Nephron (organoid): ENCODE data around the gene TEKTIP1.
"Not testable (repeated sequence)": the region's sequence is repeated elsewhere in the genome, so short reads cannot be mapped to it uniquely, and the experiment has no call there.

Source experiments
- H3K27ac Mint-ChIP-seq, 3 experiments: 2 replicates each; pipeline ENCODE4 v1.8.0; 2020; ENCODE audit warnings: mixed read lengths in 3 of 3, mild to moderate bottlenecking in 2 of 3, moderate library complexity in 1 of 3
- H3K27me3 Mint-ChIP-seq: 2 replicates; pipeline ENCODE4 v1.8.0; 2021; ENCODE audit warnings: low read depth, mild to moderate bottlenecking, moderate library complexity, mixed read lengths
- H3K36me3 Mint-ChIP-seq: 2 replicates; pipeline ENCODE4 v1.8.0; 2020; ENCODE audit warnings: low read depth, mixed read lengths
- H3K4me1 Mint-ChIP-seq: 2 replicates; pipeline ENCODE4 v1.8.0; 2020; ENCODE audit warnings: mixed read lengths
- H3K4me3 Mint-ChIP-seq, 3 experiments: 2 replicates each; pipeline ENCODE4 v1.8.0; 2020; ENCODE audit warnings: mild to moderate bottlenecking in 3 of 3, mixed read lengths in 3 of 3, moderate library complexity in 2 of 3
- H3K9me3 Mint-ChIP-seq: 2 replicates; pipeline ENCODE4 v1.8.0; 2020; ENCODE audit warnings: mixed read lengths
- CTCF ChIP-seq, 3 experiments: fragments of 200-600 bp; sonication (generic); IDR thresholded peaks; one replicate each; pipeline ENCODE4 v1.5.0; 2021; ENCODE audit warnings: antibody characterized with exemption in 3 of 3; ENCODE audit not compliant: unreplicated experiment in 3 of 3

Gene TEKTIP1

GRCh38 chr19:3506384-3507340, 32.3 kb upstream of the TEKTIP1 start:
- H3K9me3 Mint-ChIP-seq: no peaks in the 10 kb centered on the region
- TF ChIP-seq CTCF (IDR thresholded peaks at IDR 0.05; ENCODE audit: unreplicated experiment in 3 of 3): no peak
- peak overlapping the region; percentile 50 to 87 (median 86) for H3K27ac Mint-ChIP-seq
- H3K36me3 Mint-ChIP-seq: peaks cover 17% of the 10 kb centered on the region
- peaks cover 26% of the 10 kb centered on the region for H3K4me1 Mint-ChIP-seq
- H3K4me3 Mint-ChIP-seq: peak overlapping the region; percentile 93 to 96 (median 93)
- no peaks in the 10 kb centered on the region for H3K27me3 Mint-ChIP-seq

GRCh38 chr19:3507371-3508120, 31.4 kb upstream of the TEKTIP1 start:
- Mint-ChIP-seq H3K4me3 (peak overlapping the region; percentile 93 to 96 (median 93)), H3K9me3 (no peaks in the 10 kb centered on the region), H3K27ac (peak overlapping the region; percentile 50 to 87 (median 86)), H3K36me3 (peaks cover 17% of the 10 kb centered on the region), H3K27me3 (no peaks in the 10 kb centered on the region), H3K4me1 (peaks cover 26% of the 10 kb centered on the region)
- no peak for TF ChIP-seq CTCF (IDR thresholded peaks at IDR 0.05; ENCODE audit: unreplicated experiment in 3 of 3)

- H3K36me3 Mint-ChIP-seq: peaks cover 17% of the 10 kb centered on the region
- H3K27ac Mint-ChIP-seq: peak overlapping the region in 1 of 3 experiments; percentile 20
- peaks cover 26% of the 10 kb centered on the region for H3K4me1 Mint-ChIP-seq
- not testable (repeated sequence) for H3K9me3 Mint-ChIP-seq, H3K27me3 Mint-ChIP-seq
- peak overlapping the region; percentile 93 to 96 (median 93) for H3K4me3 Mint-ChIP-seq
Observed at GRCh38 chr19:3508121-3508661, 30.8 kb upstream of the TEKTIP1 start.

GRCh38 chr19:3508771-3509535, 30.0 kb upstream of the TEKTIP1 start:
- no peaks in the 10 kb centered on the region for H3K9me3 Mint-ChIP-seq
- H3K4me3 Mint-ChIP-seq: peak overlapping the region; percentile 75 to 93 (median 81)
- peaks cover 17% of the 10 kb centered on the region for H3K36me3 Mint-ChIP-seq
- peak overlapping the region in 2 of 3 experiments; percentile 12 to 42 for H3K27ac Mint-ChIP-seq
- no peaks in the 10 kb centered on the region for H3K27me3 Mint-ChIP-seq
- TF ChIP-seq CTCF (IDR thresholded peaks at IDR 0.05; ENCODE audit: unreplicated experiment in 3 of 3): no peak
- peaks cover 30% of the 10 kb centered on the region for H3K4me1 Mint-ChIP-seq

- H3K4me3 Mint-ChIP-seq: peak overlapping the region; percentile 75 to 93 (median 81)
- peaks cover 17% of the 10 kb centered on the region for H3K36me3 Mint-ChIP-seq
- peaks cover 34% of the 10 kb centered on the region for H3K4me1 Mint-ChIP-seq
- H3K9me3 Mint-ChIP-seq: no peaks in the 10 kb centered on the region
- peak overlapping the region in 2 of 3 experiments; percentile 12 to 42 for H3K27ac Mint-ChIP-seq
- no peak for TF ChIP-seq CTCF (IDR thresholded peaks at IDR 0.05; ENCODE audit: unreplicated experiment in 3 of 3)
- no peaks in the 10 kb centered on the region for H3K27me3 Mint-ChIP-seq
Observed at GRCh38 chr19:3509566-3509989, 29.4 kb upstream of the TEKTIP1 start.
